Stimulated activated CD4-positive, alpha-beta T cell treated with anti-CD3 and anti-CD28 coated beads, Interleukin-15, amount 100 ng/mL, for 24 hours (primary cell): ENCODE results near the gene MCM3AP.
"Not testable (repeated sequence)": the region's sequence is repeated elsewhere in the genome, so short reads cannot be mapped to it uniquely, and the experiment has no call there.

Experiments
- DNase-seq: peaks from one replicate; pipeline ENCODE4 v3.0.0-alpha.2; 2020

Gene MCM3AP

GRCh38 chr21:46268371-46268770 is 17.0 kb downstream of the MCM3AP start:
- DNase-seq = no peak

DNA sequence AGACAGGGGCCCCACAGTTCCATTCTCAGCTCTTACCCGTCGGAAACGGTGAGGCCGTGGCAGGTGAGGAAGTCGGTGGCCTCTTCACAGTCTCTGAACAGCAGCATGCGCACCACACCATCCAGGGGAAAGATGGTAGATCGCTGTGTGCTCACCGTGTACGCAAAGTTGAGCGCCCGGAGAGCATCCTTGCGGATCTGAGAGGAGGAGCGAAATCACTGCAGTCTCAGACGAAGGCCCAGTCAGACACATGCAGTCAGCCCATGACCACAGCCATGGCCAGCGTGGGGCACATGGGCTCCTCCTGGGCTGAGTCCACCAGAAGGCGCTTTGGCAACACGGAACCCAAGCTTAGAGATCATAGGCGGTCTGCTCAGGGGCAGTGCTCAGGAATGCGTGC is 18.5 kb downstream of the MCM3AP start:
- DNase-seq = no peak

DNA sequence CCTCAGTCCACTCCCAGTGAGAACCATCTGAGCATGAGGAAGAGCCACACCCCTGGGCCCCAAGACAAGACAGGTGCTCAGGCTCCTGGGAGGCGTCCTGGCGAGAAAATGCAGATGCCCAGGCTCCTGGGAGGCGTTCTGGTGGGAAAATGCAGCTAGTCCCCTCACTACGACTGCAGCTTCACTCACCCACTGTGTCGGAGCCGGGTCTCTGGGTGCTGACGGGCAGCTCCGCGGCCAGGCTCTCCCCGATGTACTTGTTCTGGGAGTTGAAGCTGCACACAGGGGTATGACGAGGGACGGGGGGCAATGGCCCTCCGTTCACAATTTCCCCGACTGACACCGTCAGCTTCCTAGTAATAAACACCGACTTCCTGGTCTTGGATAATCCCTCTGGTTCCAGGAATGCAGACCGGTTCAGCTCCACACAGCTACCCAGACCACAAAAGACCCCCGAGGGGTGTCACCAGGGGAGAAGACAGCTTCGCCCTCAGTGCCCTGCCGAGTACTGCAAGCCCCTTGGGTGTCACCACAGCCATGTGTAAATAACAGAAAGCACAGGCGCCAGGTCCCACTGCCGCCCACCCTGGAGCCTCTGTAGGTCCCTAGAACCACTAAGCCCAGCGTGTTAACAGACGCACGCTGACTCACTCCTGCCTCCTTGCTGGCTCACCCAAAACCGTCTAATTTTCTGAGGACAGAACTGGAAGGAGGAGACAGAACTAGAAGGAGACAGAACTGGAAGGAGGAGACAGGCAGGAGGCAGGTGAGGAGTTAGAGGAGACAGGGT is 19.5 kb downstream of the MCM3AP start:
- DNase-seq = no peak

DNA sequence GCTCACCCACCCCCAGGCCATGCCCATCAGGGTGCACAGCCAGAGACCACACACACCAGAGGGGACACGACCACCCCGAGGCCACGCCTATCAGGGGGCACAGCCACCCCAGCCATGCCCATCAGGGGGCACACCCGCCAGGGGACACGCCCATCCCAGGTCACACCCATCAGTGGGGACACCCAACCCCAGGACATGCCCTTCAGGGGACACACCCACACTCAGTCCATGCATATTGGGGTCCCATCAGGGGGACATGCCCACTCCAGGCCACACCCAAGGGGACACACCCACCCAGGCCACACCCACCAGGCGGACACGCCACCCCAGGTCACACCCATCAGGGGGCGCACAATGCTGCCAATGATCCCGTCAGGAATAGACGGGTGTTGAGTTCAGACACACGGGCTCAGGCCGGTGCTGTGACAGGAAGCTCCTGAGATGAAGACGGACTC is 20.7 kb downstream of the MCM3AP start:
- DNase-seq = no peak

GRCh38 chr21:46264046-46264689 is 21.2 kb downstream of the MCM3AP start:
- DNase-seq = no peak

DNA sequence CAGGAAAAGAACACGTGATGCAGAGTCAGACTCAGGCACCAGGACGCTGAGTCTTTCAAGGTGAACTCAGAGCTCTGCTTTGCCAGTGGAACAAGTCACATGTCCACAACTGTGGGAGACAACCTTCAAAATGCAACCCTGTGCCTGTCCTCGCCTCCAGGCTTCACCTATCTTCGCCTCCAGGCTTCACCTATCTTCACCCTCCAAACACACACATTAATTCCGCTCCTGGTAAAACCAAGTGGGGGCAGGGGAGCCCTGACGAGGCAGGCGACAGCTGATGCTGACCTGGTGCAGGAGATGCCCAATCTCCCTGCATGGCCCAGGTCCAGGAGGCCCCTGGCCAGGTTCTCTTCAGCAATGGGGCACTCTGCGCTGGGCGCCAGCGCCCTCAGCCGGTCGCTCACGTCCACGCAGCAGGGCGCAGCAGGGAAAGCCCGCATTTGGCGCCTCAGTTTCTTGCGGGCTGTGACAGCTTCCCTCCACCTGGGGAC is 28.9 kb downstream of the MCM3AP start:
- DNase-seq = no peak

DNA sequence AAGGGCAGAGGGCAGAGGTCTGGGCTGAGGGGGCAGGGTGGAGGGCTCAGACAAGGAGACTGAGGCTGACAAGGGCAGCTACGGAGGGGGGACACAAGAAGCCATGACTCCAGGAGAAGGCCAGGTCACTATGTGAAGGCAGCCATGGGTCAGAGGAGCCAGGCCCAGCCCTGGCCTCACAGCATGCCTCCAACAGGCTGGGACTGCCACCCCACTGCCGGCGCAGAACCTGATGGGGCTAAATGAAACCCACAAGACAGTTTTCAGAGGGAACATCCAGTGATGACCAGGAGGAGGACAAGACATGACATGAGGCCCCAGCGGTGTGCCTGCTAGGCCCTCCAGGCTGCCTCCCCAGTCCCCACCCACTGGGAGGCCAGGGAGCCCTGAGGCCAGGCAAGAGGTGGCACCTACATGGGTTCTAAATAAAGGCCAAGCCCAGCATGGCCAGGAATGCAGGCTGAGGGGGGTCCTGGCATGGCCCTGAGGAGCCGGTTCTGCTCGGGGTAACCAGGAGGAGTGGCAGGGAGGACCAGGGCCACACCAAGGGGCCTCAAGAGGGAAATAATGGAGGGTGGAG is 29.6 kb downstream of the MCM3AP start:
- no peak for DNase-seq

GRCh38 chr21:46255166-46255565 is 30.2 kb downstream of the MCM3AP start:
- DNase-seq = no peak

DNA sequence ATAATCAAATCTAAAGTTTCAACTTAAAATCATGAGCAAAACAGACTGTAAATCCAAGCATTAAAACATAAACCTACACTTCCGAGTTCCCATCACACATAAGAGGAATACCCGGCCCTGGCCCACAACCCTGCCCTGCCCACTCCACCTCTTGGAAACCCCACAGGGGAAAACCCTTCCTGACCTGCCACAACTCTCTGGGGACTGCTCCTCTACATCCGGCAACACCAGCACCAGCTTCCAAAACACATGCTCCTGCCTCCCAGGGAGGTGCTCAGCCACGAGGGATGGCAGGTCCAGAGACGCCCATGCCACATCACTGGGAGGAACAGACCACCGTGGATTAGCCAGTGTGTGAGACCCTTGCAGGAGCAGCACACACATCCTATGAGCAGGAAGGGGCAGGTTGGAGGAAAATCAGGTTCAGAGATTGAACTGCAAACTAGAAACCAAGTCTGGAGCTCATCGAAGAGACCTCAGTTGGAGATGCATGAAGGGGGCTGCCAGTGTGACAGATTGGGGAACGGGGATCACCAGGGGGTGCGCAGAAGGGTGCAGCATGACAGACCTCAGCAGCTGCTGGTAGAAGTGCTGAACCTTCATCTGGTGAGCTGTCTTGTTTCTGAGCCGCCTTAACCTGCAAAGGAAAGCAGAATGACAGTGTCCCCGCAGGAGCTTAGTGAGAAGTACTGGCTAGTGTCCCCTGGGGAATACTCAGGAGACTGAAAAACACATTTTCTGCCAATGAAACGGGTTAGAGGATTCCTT is 31.0 kb downstream of the MCM3AP start:
- DNase-seq = no peak

DNA sequence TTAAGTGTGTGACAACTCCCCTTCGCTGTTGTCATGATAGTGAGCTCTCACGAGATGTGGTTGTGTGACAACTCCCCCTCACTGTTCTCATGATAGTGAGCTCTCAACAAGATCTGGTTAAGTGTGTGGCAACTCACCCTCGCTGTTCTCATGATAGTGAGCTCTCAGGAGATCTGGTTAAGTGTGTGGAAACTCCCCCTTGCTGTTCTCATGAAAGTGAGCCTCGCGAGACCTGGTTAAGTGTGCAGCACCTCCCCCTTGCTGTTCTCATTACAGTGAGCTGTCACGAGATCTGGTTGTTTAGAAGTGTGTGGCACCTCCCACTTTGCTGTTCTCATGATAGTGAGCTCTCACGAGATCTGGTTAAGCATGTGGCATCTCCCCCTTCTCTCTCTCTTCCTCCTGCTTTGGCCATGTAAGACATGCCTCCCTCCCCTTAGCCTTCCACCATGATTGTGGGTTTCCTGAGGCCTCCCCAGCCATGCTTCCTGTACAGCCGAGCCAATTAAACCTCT is 31.7 kb downstream of the MCM3AP start:
- peak; percentile 53 for DNase-seq

DNA sequence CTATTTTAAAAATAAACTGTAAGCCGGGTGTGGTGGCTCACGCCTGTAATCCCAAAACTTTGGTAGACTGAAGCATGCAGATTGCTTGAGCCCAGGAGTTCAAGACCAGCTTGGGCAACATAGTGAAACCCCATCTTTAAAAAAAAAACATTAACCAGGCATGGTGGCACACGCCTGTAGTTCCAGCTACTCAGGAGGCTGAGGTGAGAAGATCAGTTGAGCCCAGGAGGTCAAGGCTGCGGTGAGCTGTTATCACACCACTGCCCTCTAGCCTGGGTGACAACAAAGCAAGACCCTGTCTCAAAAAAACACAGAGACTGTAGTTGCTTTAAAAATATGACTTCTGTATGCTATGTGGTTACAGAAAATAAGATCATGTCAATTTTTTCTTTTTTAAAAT is 32.6 kb downstream of the MCM3AP start:
- no peak for DNase-seq

DNA sequence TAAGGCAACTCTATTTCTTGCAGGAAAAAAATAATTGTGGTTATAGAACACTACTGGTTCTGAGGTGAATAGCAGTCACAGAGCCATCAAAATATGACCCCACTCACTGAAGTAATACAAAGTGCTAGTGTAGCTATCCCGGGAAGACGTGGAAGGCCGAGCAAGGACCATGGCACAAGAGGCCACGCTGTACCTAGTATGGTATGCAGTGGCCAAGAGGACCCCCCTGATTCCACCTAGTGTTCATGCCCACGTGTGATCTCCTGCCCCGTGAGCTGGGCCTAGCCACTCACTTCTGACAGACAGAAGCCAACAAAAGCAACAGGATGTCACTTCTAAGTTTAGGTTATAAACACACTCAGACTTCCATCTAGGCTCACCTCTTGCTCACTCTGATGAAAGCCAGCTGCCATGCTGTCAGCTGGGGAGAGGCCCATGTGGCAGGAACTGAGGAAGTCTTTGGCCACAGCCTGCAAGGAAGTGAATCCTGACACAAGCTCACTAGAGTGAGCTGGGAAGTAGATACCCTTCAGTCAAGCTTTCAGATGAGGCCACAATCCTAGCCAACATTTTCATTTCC is 35.2 kb downstream of the MCM3AP start:
- no peak for DNase-seq

DNA sequence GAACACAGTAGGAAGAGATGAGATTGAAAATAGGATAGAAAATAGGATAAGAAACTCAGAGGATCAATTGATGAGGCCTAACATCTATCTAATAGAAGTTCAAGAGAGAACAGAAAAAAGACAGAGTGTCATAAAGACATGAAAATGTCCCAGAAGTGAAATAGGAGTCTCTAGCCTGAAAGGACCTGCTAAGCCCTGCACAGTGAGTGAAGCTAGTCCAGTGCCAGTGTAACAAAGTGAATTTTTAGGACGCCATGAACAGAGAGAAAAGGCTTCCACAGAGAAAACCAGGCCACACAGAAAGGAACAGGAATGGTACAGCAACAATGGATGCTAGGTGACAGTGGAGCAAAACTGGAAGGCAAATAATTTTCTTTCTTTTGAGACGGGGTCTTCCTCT is 36.6 kb downstream of the MCM3AP start:
- no peak for DNase-seq

DNA sequence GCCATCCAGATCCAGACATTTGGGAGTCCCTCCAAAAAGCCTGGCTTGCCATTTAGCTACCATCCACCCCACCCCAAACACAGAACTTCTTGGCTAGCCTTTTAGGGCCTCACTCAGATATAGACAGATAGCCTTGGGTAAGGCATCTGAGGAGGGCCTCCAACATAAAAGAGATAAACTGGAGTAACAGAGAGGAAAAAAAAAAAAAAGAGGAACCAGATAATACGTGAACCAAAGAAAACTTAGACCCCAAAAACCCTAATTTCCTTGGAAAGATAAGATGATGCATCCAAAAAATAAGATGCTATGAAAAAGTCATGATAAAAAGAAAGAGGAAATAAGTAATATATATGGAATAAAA is 37.0 kb downstream of the MCM3AP start:
- DNase-seq = no peak

DNA sequence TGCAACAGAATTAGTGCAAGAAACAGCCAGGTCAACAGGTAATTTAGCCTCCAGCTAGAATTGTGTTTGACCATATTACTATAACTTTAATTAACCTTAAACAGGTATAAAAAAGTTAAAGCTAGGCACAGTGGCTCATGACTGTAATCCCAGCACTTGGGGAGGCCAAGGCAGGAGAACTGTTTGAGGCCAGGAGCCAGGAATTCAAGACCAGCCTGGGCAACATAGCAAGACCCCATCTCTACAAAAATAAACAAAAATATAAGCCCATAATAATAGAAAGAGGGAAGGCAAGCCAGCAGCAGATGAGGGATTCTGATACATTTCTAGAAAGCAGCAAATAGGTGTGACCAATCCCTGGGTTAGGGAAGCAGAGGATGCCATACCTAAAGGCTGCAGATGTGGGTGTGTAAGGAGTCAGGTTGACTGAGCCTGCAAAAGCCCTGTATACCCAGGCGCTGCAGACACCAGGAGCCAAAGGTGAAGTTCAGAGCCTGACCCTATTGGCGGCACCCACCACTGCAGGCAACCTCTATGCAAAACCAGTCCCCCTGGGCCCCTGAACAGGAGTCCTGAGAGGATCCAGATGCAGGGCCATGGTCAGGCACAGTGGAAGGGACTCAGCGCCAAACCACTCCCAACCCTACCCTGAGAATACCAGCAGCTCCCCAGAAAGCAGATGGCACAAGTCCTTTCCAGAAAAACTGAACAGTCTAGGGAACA is 37.6 kb downstream of the MCM3AP start:
- DNase-seq = no peak

DNA sequence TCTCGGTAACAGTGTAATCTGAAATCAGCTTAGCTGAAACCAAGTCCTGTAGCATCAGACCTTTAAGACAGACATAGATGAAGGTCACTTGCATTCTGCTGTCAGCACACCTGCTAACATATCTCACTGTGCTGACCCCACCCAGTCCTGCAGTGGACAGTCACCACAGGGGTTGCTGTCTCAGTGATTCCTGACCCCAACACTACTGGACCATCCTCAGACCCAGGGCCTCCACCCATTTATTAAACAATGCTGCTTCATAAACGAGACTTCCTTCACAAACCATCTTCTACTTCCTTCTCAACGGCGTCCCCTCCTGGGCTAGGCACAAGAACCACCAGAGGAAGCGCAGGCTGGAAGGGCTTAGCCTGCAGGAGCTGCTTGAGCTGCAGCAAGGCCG is 39.1 kb downstream of the MCM3AP start:
- DNase-seq = no peak

GRCh38 chr21:46245213-46245915 is 40.0 kb downstream of the MCM3AP start:
- no peak for DNase-seq

DNA sequence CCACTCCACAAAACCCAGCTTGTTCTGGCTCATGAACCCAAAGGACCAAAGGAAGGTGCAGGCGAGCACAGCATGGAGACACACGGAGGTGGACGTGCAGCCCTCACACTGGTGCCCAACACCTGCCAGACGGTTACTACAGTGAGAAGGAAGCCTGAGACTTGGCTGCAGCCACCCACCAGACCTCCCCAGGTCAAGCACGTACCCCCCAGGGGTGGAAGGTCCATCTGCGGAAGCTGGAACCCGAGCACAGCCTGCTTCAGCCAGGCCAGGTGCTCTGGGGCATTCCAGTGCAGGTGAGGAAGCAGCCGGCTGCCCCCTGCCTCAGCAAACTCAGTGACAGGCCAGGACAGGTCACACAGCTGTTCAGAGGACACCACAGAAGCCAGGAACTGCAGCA is 40.8 kb downstream of the MCM3AP start:
- no peak for DNase-seq

- no peak for DNase-seq
Observed at GRCh38 chr21:46243960-46244361, 41.5 kb downstream of the MCM3AP start.

DNA sequence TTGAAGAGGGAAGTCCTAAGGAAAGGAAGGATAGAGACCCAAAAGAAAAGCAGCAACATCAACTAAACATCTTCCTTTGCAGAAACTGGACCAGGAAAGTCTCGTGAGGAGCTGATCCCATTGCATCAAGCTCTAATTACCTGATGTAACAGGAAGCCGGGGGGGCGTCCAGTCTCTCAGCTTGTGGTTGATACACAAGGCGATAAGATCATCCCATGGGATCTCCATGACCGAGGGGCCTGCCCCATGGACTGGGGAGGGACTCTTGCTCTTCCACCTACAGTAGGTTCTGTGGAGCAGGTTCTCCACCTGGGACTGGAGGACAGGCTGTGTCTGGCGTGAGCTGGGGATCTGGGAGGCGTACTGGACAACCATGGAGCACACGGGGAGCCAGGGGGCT is 42.1 kb downstream of the MCM3AP start:
- no peak for DNase-seq

GRCh38 chr21:46241577-46241976 is 43.8 kb downstream of the MCM3AP start:
- not testable (repeated sequence) for DNase-seq
